Measurements from ENCODE around the gene VENTX.

DNA sequence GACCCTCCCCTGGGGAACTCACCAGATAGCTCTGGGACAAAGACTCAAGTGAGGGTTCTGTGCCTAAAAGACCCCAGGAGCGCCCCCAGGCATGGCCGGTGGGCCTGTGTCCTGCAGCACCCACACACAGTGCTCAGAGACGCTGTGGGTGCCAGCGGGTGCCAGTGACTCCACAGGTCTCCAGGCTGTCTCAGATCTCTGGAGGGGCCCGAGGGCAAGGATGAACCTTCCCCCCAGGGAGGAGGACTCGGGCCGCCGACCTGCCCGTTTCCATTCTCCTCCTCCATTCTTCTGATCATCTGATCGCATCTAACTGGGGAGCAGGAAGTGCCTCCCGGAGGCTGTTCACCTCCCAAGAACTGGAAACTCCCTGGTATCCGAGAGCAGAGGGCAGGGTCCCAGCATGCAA is 38.0 kb downstream of the VENTX start:
- TF ChIP-seq, protein P1, sequence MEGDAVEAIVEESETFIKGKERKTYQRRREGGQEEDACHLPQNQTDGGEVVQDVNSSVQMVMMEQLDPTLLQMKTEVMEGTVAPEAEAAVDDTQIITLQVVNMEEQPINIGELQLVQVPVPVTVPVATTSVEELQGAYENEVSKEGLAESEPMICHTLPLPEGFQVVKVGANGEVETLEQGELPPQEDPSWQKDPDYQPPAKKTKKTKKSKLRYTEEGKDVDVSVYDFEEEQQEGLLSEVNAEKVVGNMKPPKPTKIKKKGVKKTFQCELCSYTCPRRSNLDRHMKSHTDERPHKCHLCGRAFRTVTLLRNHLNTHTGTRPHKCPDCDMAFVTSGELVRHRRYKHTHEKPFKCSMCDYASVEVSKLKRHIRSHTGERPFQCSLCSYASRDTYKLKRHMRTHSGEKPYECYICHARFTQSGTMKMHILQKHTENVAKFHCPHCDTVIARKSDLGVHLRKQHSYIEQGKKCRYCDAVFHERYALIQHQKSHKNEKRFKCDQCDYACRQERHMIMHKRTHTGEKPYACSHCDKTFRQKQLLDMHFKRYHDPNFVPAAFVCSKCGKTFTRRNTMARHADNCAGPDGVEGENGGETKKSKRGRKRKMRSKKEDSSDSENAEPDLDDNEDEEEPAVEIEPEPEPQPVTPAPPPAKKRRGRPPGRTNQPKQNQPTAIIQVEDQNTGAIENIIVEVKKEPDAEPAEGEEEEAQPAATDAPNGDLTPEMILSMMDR (optimal IDR thresholded peaks at IDR 0.05 in 1 of 3, IDR thresholded peaks at IDR 0.05 in 1 of 3, conservative IDR thresholded peaks at IDR 0.05 in 1 of 3; ENCODE audit: extremely low read depth in 1 of 3, insufficient read depth in 2 of 3, low read length in 3 of 3) = peak in 2 of 3 experiments; percentile 10 to 30
- TF ChIP-seq EZH2 (IDR thresholded peaks at IDR 0.05; ENCODE audit: low read length) = no peak
